Mammary epithelial cell (primary cell): Measurements from ENCODE around the gene CRACDL.

Source experiments
- CTCF ChIP-seq, 2 donors: IDR thresholded peaks in 1 of 2; conservative IDR thresholded peaks in 1 of 2; 2 replicates each; pipeline ENCODE4 v1.5.1; 2011 to 2012; ENCODE audit warnings: inconsistent platforms in 2 of 2, low read length in 2 of 2, mild to moderate bottlenecking in 2 of 2, control low read depth in 1 of 2, low read depth in 1 of 2; ENCODE audit not compliant: insufficient read depth in 1 of 2; ENCODE audit errors: extremely low read depth in 1 of 2
- EZH2 ChIP-seq: IDR thresholded peaks from 2 replicates; pipeline ENCODE4 v1.6.1; 2012; ENCODE audit warnings: low read length, inconsistent platforms, borderline replicate concordance

DNA sequence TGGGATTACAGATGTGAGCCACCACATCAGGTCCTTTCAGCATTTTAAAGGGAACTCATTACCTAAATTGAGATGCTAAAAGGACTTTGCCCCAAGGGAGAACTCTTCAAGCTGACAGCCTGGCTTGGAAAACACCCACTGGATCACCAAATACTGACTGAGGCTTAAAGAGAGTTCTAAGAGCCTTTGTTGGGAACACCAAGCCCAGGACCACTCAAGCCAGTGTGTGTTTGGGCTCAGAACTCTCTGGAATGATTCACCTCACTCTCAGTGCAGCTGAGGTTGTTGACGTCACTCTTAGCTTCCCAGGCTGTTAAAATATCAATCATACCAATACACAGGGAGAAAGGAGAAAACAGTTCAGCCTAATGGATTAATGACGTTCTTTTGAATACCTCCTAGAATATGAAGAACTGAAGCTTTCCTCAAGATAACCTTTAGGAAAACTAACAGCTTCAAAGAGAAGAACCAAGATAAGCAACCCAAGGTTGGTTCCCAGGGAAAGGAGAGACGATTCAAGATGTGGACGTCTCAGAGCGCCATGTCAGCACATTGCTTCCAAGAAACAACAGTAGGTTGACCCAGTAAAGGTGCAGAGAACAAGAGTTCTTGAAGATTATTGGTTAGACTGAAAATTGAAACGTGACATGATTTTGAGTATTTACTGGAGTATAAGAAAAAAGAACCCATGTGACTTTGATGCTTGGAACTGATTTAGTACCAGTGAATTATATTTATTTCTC, 157.1 kb downstream of the CRACDL start:
- TF ChIP-seq CTCF (conservative IDR thresholded peaks at IDR 0.05 in 1 of 2, IDR thresholded peaks at IDR 0.05 in 1 of 2; ENCODE audit: extremely low read depth in 1 of 2, insufficient read depth in 1 of 2, low read depth in 1 of 2, low read length in 2 of 2) = no peak
- no peak for TF ChIP-seq EZH2
